SKM-1 treated with dmso at 0.1 percent for 144 hours (cell line): ENCODE results near the gene DLG5.
"Not testable (repeated sequence)": the region's sequence is repeated elsewhere in the genome, so short reads cannot be mapped to it uniquely, and the experiment has no call there.

ENCODE experiments used
- DNase-seq: peaks from one replicate; lab custom pipeline; 2025; ENCODE audit not compliant: unreplicated experiment; lab: John Stamatoyannopoulos, UW

Gene DLG5

GRCh38 chr10:77771851-77772250 lies 154.7 kb downstream of the DLG5 start:
- DNase-seq = no peak

- DNase-seq = no peak
These were observed 155.1 kb downstream of the DLG5 start for GRCh38 chr10:77771450-77771849.

GRCh38 chr10:77770868-77771175 lies 155.7 kb downstream of the DLG5 start:
- DNase-seq = no peak

DNA sequence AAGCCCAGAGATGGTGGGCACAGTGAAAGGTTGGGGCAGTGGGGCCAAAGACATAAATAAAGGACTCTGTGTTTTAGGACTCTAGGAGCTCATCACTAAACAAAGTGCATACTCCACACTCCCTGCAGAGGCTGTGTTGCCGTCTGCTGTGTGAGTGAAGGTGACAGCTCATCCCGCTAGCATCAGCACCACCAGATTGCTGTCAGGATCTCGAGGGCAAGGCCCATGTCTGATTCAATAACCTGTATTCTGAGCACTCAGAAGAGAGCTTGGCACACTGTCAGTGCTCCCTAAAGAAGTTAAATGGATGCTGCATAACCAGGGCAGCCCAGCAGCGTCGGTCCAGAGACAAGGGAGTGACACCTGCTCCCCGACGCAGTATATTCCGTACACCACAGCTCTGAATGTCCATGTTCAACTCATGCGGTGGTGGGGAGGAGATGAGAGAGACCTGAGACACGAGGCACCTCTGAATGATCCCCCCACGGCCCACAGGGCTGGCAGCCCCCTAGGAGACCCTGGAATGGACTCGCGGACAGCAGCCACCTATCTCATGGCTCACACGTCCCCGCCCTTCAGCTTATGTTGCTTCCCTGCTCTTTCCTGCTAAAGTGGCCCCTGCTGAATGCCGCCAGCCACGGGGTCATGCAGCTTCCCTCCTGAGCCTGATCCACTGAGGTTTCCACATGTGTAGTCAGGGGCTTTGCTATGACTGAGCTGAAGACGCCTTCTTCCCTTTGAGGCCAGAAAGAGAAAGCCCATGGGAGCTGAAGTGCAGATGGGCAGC lies 156.3 kb downstream of the DLG5 start:
- no peak for DNase-seq

DNA sequence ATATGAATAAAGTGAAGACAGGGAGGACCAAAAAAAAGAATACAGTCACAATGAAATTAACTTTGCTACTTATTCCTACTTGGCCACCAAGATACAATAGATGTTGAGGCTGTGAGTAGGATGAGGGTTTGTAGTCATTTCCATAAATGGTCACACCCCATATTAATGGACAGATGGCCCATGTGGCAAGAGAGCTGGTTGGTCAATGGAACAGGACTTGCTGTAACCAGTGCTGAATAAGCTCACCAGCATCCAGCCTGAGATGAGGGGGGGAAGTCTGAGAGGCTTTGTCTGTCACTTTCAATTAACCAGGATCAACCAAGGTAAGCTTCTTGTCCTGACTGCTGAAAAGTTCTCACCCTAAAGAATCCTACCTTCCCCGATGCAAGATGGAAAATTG lies 158.5 kb downstream of the DLG5 start:
- no peak for DNase-seq

GRCh38 chr10:77763453-77764430 lies 162.8 kb downstream of the DLG5 start:
- DNase-seq = no peak

- not testable (repeated sequence) for DNase-seq
These were observed 168.1 kb downstream of the DLG5 start for GRCh38 chr10:77758406-77758805.

GRCh38 chr10:77756319-77757232 lies 170.0 kb downstream of the DLG5 start:
- DNase-seq = peak; percentile 36

DNA sequence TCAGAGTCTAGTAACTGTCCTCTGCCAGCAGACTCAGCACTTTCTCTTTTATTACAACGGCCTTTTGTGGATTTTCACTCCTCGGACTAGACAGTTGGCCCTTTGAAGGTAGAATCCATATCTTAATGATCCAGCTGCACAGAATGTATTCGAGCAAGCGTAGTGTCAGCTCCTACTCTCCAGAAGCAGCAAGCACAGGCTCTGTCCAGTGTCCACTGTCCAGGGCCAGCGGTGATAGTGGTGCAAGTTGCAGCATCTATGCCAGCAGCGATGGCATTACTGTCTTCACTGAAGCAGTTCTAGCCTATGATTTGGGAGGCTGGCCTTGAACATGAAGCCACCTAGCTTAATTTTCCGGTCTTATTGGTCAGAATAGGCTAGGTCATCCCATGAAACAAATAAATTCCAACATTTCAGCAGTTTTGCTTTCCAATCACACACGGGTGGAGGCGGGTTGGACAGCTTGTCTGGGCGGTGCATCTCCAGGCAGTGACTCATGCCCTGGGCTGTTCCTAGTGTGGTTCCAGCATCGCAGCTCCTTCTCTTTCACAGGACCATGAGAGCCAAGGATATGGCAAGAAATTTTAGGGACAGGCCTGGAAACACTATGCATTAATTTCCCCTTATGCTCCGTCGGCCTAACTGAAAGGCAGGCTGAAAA lies 180.4 kb downstream of the DLG5 start:
- no peak for DNase-seq

GRCh38 chr10:77744245-77744644 lies 182.3 kb downstream of the DLG5 start:
- no peak for DNase-seq

- no peak for DNase-seq
These were observed 184.4 kb downstream of the DLG5 start for GRCh38 chr10:77742172-77742571.

DNA sequence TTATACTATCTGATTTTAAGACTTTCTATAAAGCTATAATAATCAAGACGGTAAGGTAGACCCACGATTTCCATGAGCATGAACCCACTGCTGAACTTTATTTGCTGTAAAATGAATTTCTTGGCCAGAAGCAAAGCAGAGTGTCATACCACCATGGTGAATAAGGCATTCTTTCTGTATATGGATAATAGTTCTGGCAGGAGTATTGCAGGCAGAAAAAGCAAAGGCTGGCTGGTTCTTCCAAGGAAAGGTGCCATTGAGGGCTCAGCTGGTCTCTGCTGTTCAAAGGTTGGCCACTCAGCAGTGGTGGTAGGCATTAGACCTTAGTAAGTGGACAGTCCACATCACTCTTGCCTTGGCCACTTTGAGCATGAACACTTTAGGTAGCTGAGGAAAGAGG lies 184.8 kb downstream of the DLG5 start:
- DNase-seq = no peak
